MM.1S (cell line): ENCODE results near the gene RBBP5.

Experiments used
- CTCF ChIP-seq: fragments of 300-600 bp; sonication (generic); IDR thresholded peaks from 2 replicates; pipeline ENCODE4 v1.5.1; 2016; ENCODE audit warnings: antibody characterized with exemption, low read length, mixed read lengths
- EZH2 ChIP-seq: fragments of 300-600 bp; sonication (generic); optimal IDR thresholded peaks from 2 replicates; pipeline ENCODE3; 2017; ENCODE audit warnings: low read depth, mild to moderate bottlenecking, antibody characterized with exemption, low read length, mixed read lengths
- EZH2phosphoT487 ChIP-seq: fragments of 300-600 bp; sonication (generic); IDR thresholded peaks from 2 replicates; pipeline ENCODE4 v1.6.1; 2018; ENCODE audit warnings: antibody characterized with exemption, low read length

- TF ChIP-seq EZH2 (no peak), CTCF (no peak), EZH2phosphoT487 (no peak)
Observed at GRCh38 chr1:205060746-205061145, 61.0 kb downstream of the RBBP5 start.
